ENCODE data around the gene WDR90.
"Not testable (repeated sequence)": the region's sequence is repeated elsewhere in the genome, so short reads cannot be mapped to it uniquely, and the experiment has no call there.

Gene WDR90

GRCh38 chr16:678209-678857, 29.2 kb downstream of the WDR90 start:
- DNase-seq = no peak

- DNase-seq = peak; percentile 54
Measured at GRCh38 chr16:678858-679813, 30.0 kb downstream of the WDR90 start.

- DNase-seq = peak; percentile 78
Measured at GRCh38 chr16:679814-680624, 30.9 kb downstream of the WDR90 start, which contains the start of gene STUB1. STUB1 (plus strand) TSS chr16:680410; CDS start chr16:680526, 116 bp downstream.

- DNase-seq = no peak
Measured at GRCh38 chr16:680625-680945, 31.4 kb downstream of the WDR90 start.

- no peak for DNase-seq
Measured at GRCh38 chr16:680967-681745, 32.0 kb downstream of the WDR90 start.

GRCh38 chr16:681746-682427, 32.7 kb downstream of the WDR90 start:
- DNase-seq = no peak

- DNase-seq = no peak
Measured at GRCh38 chr16:682493-683395, 33.6 kb downstream of the WDR90 start.

GRCh38 chr16:683396-684070, 34.4 kb downstream of the WDR90 start:
- DNase-seq = no peak

GRCh38 chr16:684071-684794, 35.1 kb downstream of the WDR90 start, which contains the start of gene JMJD8:
JMJD8 (minus strand) TSS chr16:684334; CDS start chr16:684319, 15 bp downstream.
- peak; percentile 83 for DNase-seq

GRCh38 chr16:684961-685696, 36.0 kb downstream of the WDR90 start:
- DNase-seq = no peak

- DNase-seq = no peak
Measured at GRCh38 chr16:685967-686366, 36.8 kb downstream of the WDR90 start.

GRCh38 chr16:686459-687260, 37.5 kb downstream of the WDR90 start:
- DNase-seq = no peak

- DNase-seq = no peak
Measured at GRCh38 chr16:687499-687898, 38.3 kb downstream of the WDR90 start.

- no peak for DNase-seq
Measured at GRCh38 chr16:689175-689897, 40.2 kb downstream of the WDR90 start.

GRCh38 chr16:691242-691641, 42.1 kb downstream of the WDR90 start:
- not testable (repeated sequence) for DNase-seq

- DNase-seq = no peak
Measured at GRCh38 chr16:692356-693108, 43.4 kb downstream of the WDR90 start.
